GM23248 (cell line): ENCODE data around the gene PNMT.

ENCODE experiments used
- EZH2 ChIP-seq: fragments of 200-600 bp; sonication (generic); IDR thresholded peaks from 2 replicates; pipeline ENCODE4 v1.6.1; 2018; ENCODE audit warnings: antibody characterized with exemption, mild to moderate bottlenecking; ENCODE audit not compliant: insufficient read depth, poor library complexity, severe bottlenecking
- EZH2phosphoT487 ChIP-seq: fragments of 200-600 bp; sonication (generic); IDR thresholded peaks from 2 replicates; pipeline ENCODE4 v1.6.1; 2018; ENCODE audit warnings: antibody characterized with exemption, moderate library complexity, mild to moderate bottlenecking, low read depth; ENCODE audit not compliant: insufficient read depth

DNA sequence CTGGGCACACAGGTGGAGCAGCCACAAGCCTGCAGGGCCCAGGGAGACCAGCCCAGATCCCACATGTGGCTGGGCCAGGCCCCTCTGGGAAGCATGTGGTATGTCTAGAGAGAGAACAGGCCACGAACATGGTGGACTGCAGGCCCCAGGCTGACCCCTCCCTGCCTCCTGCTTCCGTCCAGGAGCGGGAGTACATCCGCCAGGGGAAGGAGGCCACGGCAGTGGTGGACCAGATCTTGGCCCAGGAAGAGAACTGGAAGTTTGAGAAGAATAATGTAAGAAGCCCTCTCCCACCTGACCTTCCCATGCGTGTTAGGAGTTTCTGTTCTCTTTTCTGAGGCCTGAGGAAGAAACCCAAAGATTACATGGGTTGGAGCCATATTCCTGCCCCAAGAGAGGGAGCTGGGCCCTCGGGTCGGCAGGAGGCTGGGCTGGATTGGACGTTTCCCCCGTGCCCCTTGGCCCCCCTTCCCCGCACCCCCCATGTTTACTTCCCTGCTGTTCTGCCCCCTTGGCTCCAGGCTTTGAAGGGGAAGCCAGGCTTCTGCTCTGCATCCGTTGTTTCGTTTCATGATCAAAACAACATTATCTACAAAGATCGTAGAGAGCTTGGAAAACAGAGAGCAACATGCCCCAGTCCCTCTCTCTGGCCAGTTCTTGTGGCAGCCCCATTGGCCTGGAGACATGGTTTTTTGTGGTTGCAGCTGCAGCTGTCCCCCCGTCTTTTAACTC lies 8.8 kb upstream of the PNMT start:
- no peak for TF ChIP-seq EZH2phosphoT487
- TF ChIP-seq EZH2: no peak
